Endothelial cell of umbilical vein (primary cell): Measurements from ENCODE around the gene S100A14. TPM values are rescaled to one million over a fixed set of nuclear protein-coding genes. Genes with fewer than 3 reads are reported as not detected.

Source experiments
- BruUV-seq: library from RNA; stranded (reverse); fragments of 400-500 nt; replicated peaks from 2 replicates; lab custom pipeline; 2021; lab: Mats Ljungman, UMichigan
- CTCF ChIA-PET: fragments of 300-600, 350-600 bp; sonication (Branson Sonifier 250); formaldehyde crosslinking; loops from one replicate; lab custom pipeline; 2021; ENCODE audit warnings: antibody characterized with exemption, inconsistent platforms; lab: Charles Lee
- POLR2A ChIA-PET: fragments of 300-600, 350-600 bp; sonication (Branson Sonifier 250); formaldehyde crosslinking; loops from one replicate; lab custom pipeline; 2021; ENCODE audit warnings: antibody characterized with exemption, inconsistent platforms; lab: Charles Lee
- DNase-seq: peaks from one replicate; pipeline ENCODE4 v3.0.0-alpha.2; 2011; ENCODE audit warnings: low read depth, low spot score
- FAIRE-seq: peaks from 2 replicates; lab custom pipeline; 2011; peaks lifted over from hg19 to GRCh38; lab: Jason Lieb, UNC
- H2AFZ ChIP-seq: 2 replicates; pipeline ENCODE4 v1.6.0; 2012; ENCODE audit warnings: low read depth, low read length, control low read depth, inconsistent platforms
- H3K27ac ChIP-seq: 2 replicates; pipeline ENCODE4 v1.5.1; 2011; ENCODE audit warnings: low read depth, mild to moderate bottlenecking, control low read depth, low read length, moderate library complexity; ENCODE audit not compliant: insufficient read depth
- H3K27me3 ChIP-seq, 2 experiments: 2 replicates each; pipeline versions ENCODE4 v1.6.0 to v1.6.1; 2011; ENCODE audit warnings: low read length in 2 of 2, mixed read lengths in 1 of 2; ENCODE audit not compliant: control insufficient read depth in 2 of 2, insufficient read depth in 2 of 2
- H3K36me3 ChIP-seq, 2 experiments: 2 replicates in 1 of 2; 3 replicates in 1 of 2; pipeline ENCODE4 v1.5.1; 2011; ENCODE audit warnings: low read length in 2 of 2, mild to moderate bottlenecking in 1 of 2, moderate library complexity in 1 of 2; ENCODE audit not compliant: control insufficient read depth in 2 of 2, insufficient read depth in 2 of 2; ENCODE audit errors: extremely low read depth in 1 of 2
- H3K4me1 ChIP-seq: 3 replicates; pipeline ENCODE4 v1.5.1; 2011; ENCODE audit warnings: mild to moderate bottlenecking, low read length; ENCODE audit not compliant: control insufficient read depth, insufficient read depth; ENCODE audit errors: extremely low read depth
- H3K4me2 ChIP-seq: 2 replicates; pipeline ENCODE4 v1.6.1; 2011; ENCODE audit warnings: low read length, control low read depth, mixed read lengths; ENCODE audit not compliant: insufficient read depth
- H3K4me3 ChIP-seq, 3 experiments: fragments of 200-600 bp in 1 of 3; sonication (generic), shearing (Covaris generic) in 1 of 3; replicated peaks in 1 of 3; 2 replicates each; pipeline ENCODE4 v1.5.1; 2011 to 2016; ENCODE audit warnings: control low read depth in 3 of 3, low read length in 3 of 3, mild to moderate bottlenecking in 2 of 3, inconsistent platforms in 1 of 3, low read depth in 1 of 3, moderate library complexity in 1 of 3; ENCODE audit not compliant: insufficient read depth in 1 of 3
- H3K79me2 ChIP-seq: 2 replicates; pipeline ENCODE4 v1.6.0; 2012; ENCODE audit warnings: low read length, inconsistent platforms; ENCODE audit not compliant: control insufficient read depth, insufficient read depth
- H3K9ac ChIP-seq: replicated peaks from 2 replicates; pipeline ENCODE3; 2011; ENCODE audit warnings: low read length, control low read depth; ENCODE audit not compliant: insufficient read depth; ENCODE audit errors: extremely low read depth
- H3K9me1 ChIP-seq: replicated peaks from 3 replicates; pipeline ENCODE4 v1.6.0; 2011; ENCODE audit warnings: mild to moderate bottlenecking, low read length; ENCODE audit not compliant: control insufficient read depth, insufficient read depth; ENCODE audit errors: extremely low read depth
- H3K9me3 ChIP-seq: replicated peaks from 2 replicates; pipeline ENCODE4 v1.5.1; 2012; ENCODE audit warnings: low read length, inconsistent platforms; ENCODE audit not compliant: control insufficient read depth, insufficient read depth
- H4K20me1 ChIP-seq: replicated peaks from 2 replicates; pipeline ENCODE3; 2011; ENCODE audit warnings: mild to moderate bottlenecking, low read length; ENCODE audit not compliant: control insufficient read depth, insufficient read depth; ENCODE audit errors: extremely low read depth
- CTCF ChIP-seq, 2 donors: IDR thresholded peaks; 1 replicate in 1 of 2; 2 replicates in 1 of 2; pipeline ENCODE4 v1.5.1; 2011; ENCODE audit warnings: low read length in 2 of 2, mild to moderate bottlenecking in 2 of 2, moderate library complexity in 2 of 2, control low read depth in 1 of 2, inconsistent platforms in 1 of 2, low read depth in 1 of 2; ENCODE audit not compliant: insufficient read depth in 1 of 2; ENCODE audit errors: extremely low read depth in 1 of 2
- EZH2 ChIP-seq: IDR thresholded peaks from 2 replicates; pipeline ENCODE4 v1.6.1; 2012; ENCODE audit warnings: borderline replicate concordance, low read depth, mild to moderate bottlenecking, moderate library complexity, low read length, inconsistent platforms; ENCODE audit not compliant: severe bottlenecking
- FOS ChIP-seq: IDR thresholded peaks from 2 replicates; pipeline ENCODE4 v1.6.1; 2011; ENCODE audit warnings: mild to moderate bottlenecking, low read length, moderate library complexity, borderline replicate concordance; ENCODE audit not compliant: insufficient read depth
- GATA2 ChIP-seq: IDR thresholded peaks from 2 replicates; pipeline ENCODE4 v1.7.0; 2011; ENCODE audit warnings: low read depth, mild to moderate bottlenecking, moderate library complexity, mixed read lengths, low read length; ENCODE audit not compliant: insufficient read length, insufficient read depth
- JUN ChIP-seq: IDR thresholded peaks from 2 replicates; pipeline ENCODE4 v1.6.1; 2011; ENCODE audit warnings: borderline replicate concordance, low read depth; ENCODE audit not compliant: insufficient read length, insufficient read depth
- MYC ChIP-seq: IDR thresholded peaks from one replicate; pipeline ENCODE4 v1.6.1; 2011; ENCODE audit warnings: mild to moderate bottlenecking, low read depth, low read length
- POLR2A ChIP-seq: IDR thresholded peaks from 2 replicates; pipeline ENCODE4 v1.6.1; 2012; ENCODE audit warnings: low read depth, mild to moderate bottlenecking, control low read depth, low read length
- POLR2AphosphoS5 ChIP-seq: IDR thresholded peaks from 2 replicates; pipeline ENCODE4 v1.6.1; 2012; ENCODE audit warnings: low read depth, mild to moderate bottlenecking, control low read depth, low read length, moderate library complexity; ENCODE audit not compliant: insufficient read depth
- dilution Hi-C: fragments of 300-500 bp; cut with MboI; formaldehyde crosslinking; loops from one replicate; pipeline ENCODE4 v1.15.0; 2019; ENCODE audit warnings: low sequenced_read_pairs; ENCODE audit not compliant: extremely low pct_ligation_motif_present
- intact Hi-C: fragments of 100-400 bp; cut with micrococcal nuclease; formaldehyde crosslinking; loops from one replicate; pipeline ENCODE4 v1.10.0; 2022
- polyA plus RNA-seq, 4 experiments: library from polyadenylated mRNA; depleted of rRNA in 3 of 4; stranded (reverse) in 3 of 4; unstranded in 1 of 4; fragments of >200 nt; gene quantifications; 2 replicates each; pipeline versions ENCODE4 v1.2.1 to v1.2.3, GENCODE V29; 2011 to 2012; ENCODE audit warnings: missing spikeins in 1 of 4
- total RNA-seq: library from RNA; stranded (reverse); gene quantifications from 2 replicates; pipeline ENCODE4 v1.2.3, GENCODE V29; 2021
- TF ChIP-seq, protein P1 (sequence below): IDR thresholded peaks from 2 replicates; pipeline ENCODE4 v1.6.1; 2011; ENCODE audit not compliant: insufficient read depth, insufficient read length

Gene S100A14
- total and polyA plus RNA-seq, 2 donors (not counting 3 experiments of a cell fraction or from before 2014, with no cell fraction given) = 0.10 TPM; not detected in 1

- H3K27ac ChIP-seq = peak within 1 kb of the TSS; percentile 64
- no TSS peak for BruUV-seq
- H2AFZ ChIP-seq = peak within 1 kb of the TSS; percentile 86
- peak within 1 kb of the TSS; percentile 90 for H3K4me2 ChIP-seq
- peaks cover 7% of the 10 kb centered on the region for H3K4me1 ChIP-seq
- dilution Hi-C loops = no loop called here
- no peaks in the 10 kb centered on the region for H3K9me3 ChIP-seq
- peak; percentile 83 for DNase-seq
- H3K36me3 ChIP-seq = peaks cover 14 to 18% of the 10 kb centered on the region in 2 experiments
- no peak for TF ChIP-seq JUN
- peak; percentile 77 for TF ChIP-seq POLR2AphosphoS5
- no peak for TF ChIP-seq GATA2
- TF ChIP-seq POLR2A = peak; percentile 82
- TF ChIP-seq FOS = no peak
- TF ChIP-seq, protein P1, sequence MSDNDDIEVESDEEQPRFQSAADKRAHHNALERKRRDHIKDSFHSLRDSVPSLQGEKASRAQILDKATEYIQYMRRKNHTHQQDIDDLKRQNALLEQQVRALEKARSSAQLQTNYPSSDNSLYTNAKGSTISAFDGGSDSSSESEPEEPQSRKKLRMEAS = no peak
- TF ChIP-seq MYC = no peak
- peak in 1 of 2 donors; percentile 21 for TF ChIP-seq CTCF (IDR thresholded peaks at IDR 0.05; ENCODE audit: extremely low read depth in 1 of 2, insufficient read depth in 1 of 2, low read depth in 1 of 2, low read length in 2 of 2)
- TF ChIP-seq EZH2 = no peak
- H3K4me3 ChIP-seq = peak within 1 kb of the TSS; percentile 79 to 91 (median 83)
- no peaks in the 10 kb centered on the region for H3K27me3 ChIP-seq
- ChIA-PET POLR2A (interaction anchor here (0.6 to 1.3 kb wide), 3 partner anchors 10 to 25 kb away, joined by 3 to 4 read pairs (median 3); partner anchors contain the start of gene CHTOP), CTCF (interaction anchor here (1.0 to 2.2 kb wide), 6 partner anchors 16 to 148 kb away, joined by 3 to 13 read pairs (median 4); partner anchors contain the start of gene S100A13)
- no peaks in the 10 kb centered on the region for H3K9me1 ChIP-seq
- H4K20me1 ChIP-seq = no peaks in the 10 kb centered on the region
- intact Hi-C loops = loop anchor here (1.0 to 2.0 kb wide), 5 partner anchors 24 to 147 kb away; partner anchors contain the start of gene CHTOP
- FAIRE-seq = peak; percentile 90
- peak within 1 kb of the TSS; percentile 77 for H3K9ac ChIP-seq
- H3K79me2 ChIP-seq = peaks cover 13% of the 10 kb centered on the region
Observed at GRCh38 chr1:153658400-153659174, 42.5 kb upstream of the S100A14 start, which contains the start of gene SNAPIN. Gene SNAPIN, plus strand, starts transcription at chr1:153658703. Its CDS starts 41 bp downstream, at chr1:153658744.
